Liver (tissue), 9 donors: ENCODE measurements around the gene CPSF6. TPM values are rescaled to one million over a fixed set of nuclear protein-coding genes. Genes with fewer than 3 reads are reported as not detected.

Experiments
- DNase-seq: peaks from one replicate; pipeline ENCODE4 v3.0.0-alpha.2; 2017; ENCODE audit warnings: low spot score
- H3K27ac ChIP-seq, 2 donors: one replicate each; pipeline ENCODE4 v1.7.0; 2013; ENCODE audit warnings: inconsistent platforms in 2 of 2, low read length in 2 of 2, control low read depth in 1 of 2, low read depth in 1 of 2, mild to moderate bottlenecking in 1 of 2
- H3K27me3 ChIP-seq, 4 donors: one replicate each; pipeline versions ENCODE4 v1.6.1 to v1.7.0; 2013; ENCODE audit warnings: low read length in 3 of 4, inconsistent platforms in 1 of 4, mild to moderate bottlenecking in 1 of 4, moderate library complexity in 1 of 4; ENCODE audit not compliant: control insufficient read depth in 4 of 4, insufficient read depth in 4 of 4
- H3K36me3 ChIP-seq, 4 donors: one replicate each; pipeline versions ENCODE4 v1.6.1 to v1.7.0; 2013; ENCODE audit warnings: low read length in 3 of 4, mild to moderate bottlenecking in 3 of 4, low read depth in 1 of 4, moderate library complexity in 1 of 4; ENCODE audit not compliant: control insufficient read depth in 4 of 4, insufficient read depth in 3 of 4
- H3K4me1 ChIP-seq, 4 donors: one replicate each; pipeline versions ENCODE4 v1.6.1 to v1.7.0; 2013; ENCODE audit warnings: low read length in 3 of 4, mild to moderate bottlenecking in 3 of 4, moderate library complexity in 1 of 4; ENCODE audit not compliant: control insufficient read depth in 4 of 4, insufficient read depth in 4 of 4
- H3K4me3 ChIP-seq, 3 donors: one replicate each; pipeline versions ENCODE4 v1.6.1 to v1.7.0; 2013; ENCODE audit warnings: low read length in 3 of 3, control low read depth in 1 of 3, low read depth in 1 of 3, mild to moderate bottlenecking in 1 of 3
- H3K9ac ChIP-seq, 2 donors: one replicate each; pipeline ENCODE4 v1.7.0; 2013; ENCODE audit warnings: low read length in 2 of 2, mild to moderate bottlenecking in 2 of 2, moderate library complexity in 2 of 2, control low read depth in 1 of 2, low read depth in 1 of 2
- H3K9me3 ChIP-seq, 4 donors: one replicate each; pipeline versions ENCODE4 v1.6.1 to v1.7.0; 2013; ENCODE audit warnings: low read length in 3 of 4; ENCODE audit not compliant: control insufficient read depth in 4 of 4
- EGR1 ChIP-seq, 2 donors: IDR thresholded peaks; 2 replicates each; pipeline ENCODE4 v1.6.1; 2016 to 2018; ENCODE audit warnings: antibody characterized with exemption in 2 of 2, low read depth in 2 of 2
- FOXA2 ChIP-seq: IDR thresholded peaks from 2 replicates; pipeline ENCODE4 v1.6.1; 2016; ENCODE audit warnings: antibody characterized with exemption
- GABPA ChIP-seq, 2 donors: IDR thresholded peaks in 1 of 2; conservative IDR thresholded peaks in 1 of 2; 2 replicates each; pipeline ENCODE4 v1.6.1; 2016; ENCODE audit warnings: antibody characterized with exemption in 2 of 2, mild to moderate bottlenecking in 1 of 2, moderate library complexity in 1 of 2
- HNF4A ChIP-seq, 2 donors: conservative IDR thresholded peaks; 2 replicates each; pipeline ENCODE4 v1.6.1; 2016; ENCODE audit warnings: antibody characterized with exemption in 2 of 2, mild to moderate bottlenecking in 2 of 2
- HNF4G ChIP-seq: IDR thresholded peaks from 2 replicates; pipeline ENCODE4 v1.6.1; 2016; ENCODE audit warnings: antibody characterized with exemption
- JUND ChIP-seq, 2 donors: IDR thresholded peaks; 2 replicates each; pipeline ENCODE4 v1.6.1; 2016; ENCODE audit warnings: antibody characterized with exemption in 2 of 2
- NR2F2 ChIP-seq: IDR thresholded peaks from 2 replicates; pipeline ENCODE4 v1.6.1; 2016; ENCODE audit warnings: antibody characterized with exemption
- RAD21 ChIP-seq, 2 donors: IDR thresholded peaks; 2 replicates each; pipeline ENCODE4 v1.6.1; 2016; ENCODE audit warnings: antibody characterized with exemption in 2 of 2, mild to moderate bottlenecking in 2 of 2
- RXRA ChIP-seq, 2 donors: IDR thresholded peaks; 2 replicates each; pipeline ENCODE4 v1.6.1; 2017 to 2018; ENCODE audit warnings: antibody characterized with exemption in 2 of 2, mild to moderate bottlenecking in 1 of 2
- SP1 ChIP-seq: IDR thresholded peaks from 2 replicates; pipeline ENCODE4 v1.6.1; 2018; ENCODE audit warnings: antibody characterized with exemption, mild to moderate bottlenecking
- TAF1 ChIP-seq: conservative IDR thresholded peaks from 2 replicates; pipeline ENCODE4 v1.6.1; 2016; ENCODE audit warnings: antibody characterized with exemption, mild to moderate bottlenecking
- WGBS: extraction: QIAGEN DNeasy Blood & Tissue Kit; methylation state at CpG from one replicate; pipeline ENCODE4 v1.1.7; 2013; 5-methylcytosine and 5-hydroxymethylcytosine counted together
- polyA plus RNA-seq, 2 donors: library from polyadenylated mRNA; stranded (reverse) in 1 of 2; unstranded in 1 of 2; fragments of 200-250 nt in 1 of 2; fragments of >200 nt in 1 of 2; fragmentation: Nextera tagmentation in 1 of 2; extraction: Ambion mirVana in 1 of 2; gene quantifications; one replicate each; pipeline versions ENCODE4 v1.2.1 to v1.2.3, GENCODE V29; 2013 to 2015
- total RNA-seq, 2 donors: library from RNA; depleted of rRNA; stranded (reverse); fragments of >200 nt; gene quantifications; one replicate each; pipeline ENCODE4 v1.2.3, GENCODE V29; 2014
- TF ChIP-seq, protein P1 (sequence below): IDR thresholded peaks from 2 replicates; pipeline ENCODE4 v1.6.1; 2016; ENCODE audit warnings: antibody characterized with exemption, mild to moderate bottlenecking
- TF ChIP-seq, protein P2 (sequence below): IDR thresholded peaks from 2 replicates; pipeline ENCODE4 v1.6.1; 2016; ENCODE audit warnings: antibody characterized with exemption
- TF ChIP-seq, protein P3 (sequence below): IDR thresholded peaks from 2 replicates; pipeline ENCODE4 v1.6.1; 2016; ENCODE audit warnings: antibody characterized with exemption
- donor health status: healthy.
- donor health status: healthy.
- donor health status: healthy.
- donor health status: healthy.
- donor health status: healthy.

Gene CPSF6
- total and polyA plus RNA-seq, 4 donors: 10.8 to 21.1 (median 17.4) TPM

DNA sequence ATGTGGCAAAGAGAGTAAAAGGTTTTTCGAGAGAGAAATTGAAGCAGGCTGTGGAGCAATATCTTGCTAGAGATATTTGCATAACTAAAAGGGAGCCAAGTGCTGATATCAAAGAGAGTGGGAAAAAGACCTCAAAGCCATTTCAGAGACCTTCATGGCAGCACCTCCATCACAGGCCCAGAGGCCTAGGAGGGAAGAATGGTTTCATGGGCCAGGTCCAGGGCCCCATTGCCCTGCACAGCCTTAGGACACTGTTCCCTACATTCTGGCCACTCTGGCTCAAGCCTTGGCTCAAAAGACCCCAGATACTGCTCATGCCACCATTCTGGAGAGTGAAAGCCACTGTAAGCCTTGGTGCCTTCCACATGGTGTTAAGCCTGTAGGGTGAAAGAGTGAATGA is 58.8 kb downstream of the CPSF6 start:
- no peaks in the 10 kb centered on the region for H3K4me1 ChIP-seq
- no peaks in the 10 kb centered on the region for H3K36me3 ChIP-seq
- 96% methylated on average over 1 of the region's 1 CpG for WGBS
- no peaks in the 10 kb centered on the region for H3K9me3 ChIP-seq
- H3K9ac ChIP-seq: no peak overlapping the region
- H3K27me3 ChIP-seq: no peaks in the 10 kb centered on the region
- H3K27ac ChIP-seq: no peak overlapping the region
- no peak for TF ChIP-seq HNF4G
- TF ChIP-seq RXRA (IDR thresholded peaks at IDR 0.05): no peak
- no peak for TF ChIP-seq GABPA (IDR thresholded peaks at IDR 0.05 in 1 of 2, conservative IDR thresholded peaks at IDR 0.05 in 1 of 2)
- no peak for TF ChIP-seq HNF4A (conservative IDR thresholded peaks at IDR 0.05)
- TF ChIP-seq FOXA2: no peak
- no peak for TF ChIP-seq NR2F2
- no peak for TF ChIP-seq EGR1 (IDR thresholded peaks at IDR 0.05; ENCODE audit: low read depth in 2 of 2)
- TF ChIP-seq, protein P1, sequence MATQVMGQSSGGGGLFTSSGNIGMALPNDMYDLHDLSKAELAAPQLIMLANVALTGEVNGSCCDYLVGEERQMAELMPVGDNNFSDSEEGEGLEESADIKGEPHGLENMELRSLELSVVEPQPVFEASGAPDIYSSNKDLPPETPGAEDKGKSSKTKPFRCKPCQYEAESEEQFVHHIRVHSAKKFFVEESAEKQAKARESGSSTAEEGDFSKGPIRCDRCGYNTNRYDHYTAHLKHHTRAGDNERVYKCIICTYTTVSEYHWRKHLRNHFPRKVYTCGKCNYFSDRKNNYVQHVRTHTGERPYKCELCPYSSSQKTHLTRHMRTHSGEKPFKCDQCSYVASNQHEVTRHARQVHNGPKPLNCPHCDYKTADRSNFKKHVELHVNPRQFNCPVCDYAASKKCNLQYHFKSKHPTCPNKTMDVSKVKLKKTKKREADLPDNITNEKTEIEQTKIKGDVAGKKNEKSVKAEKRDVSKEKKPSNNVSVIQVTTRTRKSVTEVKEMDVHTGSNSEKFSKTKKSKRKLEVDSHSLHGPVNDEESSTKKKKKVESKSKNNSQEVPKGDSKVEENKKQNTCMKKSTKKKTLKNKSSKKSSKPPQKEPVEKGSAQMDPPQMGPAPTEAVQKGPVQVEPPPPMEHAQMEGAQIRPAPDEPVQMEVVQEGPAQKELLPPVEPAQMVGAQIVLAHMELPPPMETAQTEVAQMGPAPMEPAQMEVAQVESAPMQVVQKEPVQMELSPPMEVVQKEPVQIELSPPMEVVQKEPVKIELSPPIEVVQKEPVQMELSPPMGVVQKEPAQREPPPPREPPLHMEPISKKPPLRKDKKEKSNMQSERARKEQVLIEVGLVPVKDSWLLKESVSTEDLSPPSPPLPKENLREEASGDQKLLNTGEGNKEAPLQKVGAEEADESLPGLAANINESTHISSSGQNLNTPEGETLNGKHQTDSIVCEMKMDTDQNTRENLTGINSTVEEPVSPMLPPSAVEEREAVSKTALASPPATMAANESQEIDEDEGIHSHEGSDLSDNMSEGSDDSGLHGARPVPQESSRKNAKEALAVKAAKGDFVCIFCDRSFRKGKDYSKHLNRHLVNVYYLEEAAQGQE: no peak
- TF ChIP-seq, protein P2, sequence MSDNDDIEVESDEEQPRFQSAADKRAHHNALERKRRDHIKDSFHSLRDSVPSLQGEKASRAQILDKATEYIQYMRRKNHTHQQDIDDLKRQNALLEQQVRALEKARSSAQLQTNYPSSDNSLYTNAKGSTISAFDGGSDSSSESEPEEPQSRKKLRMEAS: no peak
- TF ChIP-seq SP1: no peak
- TF ChIP-seq JUND (IDR thresholded peaks at IDR 0.05): no peak
- TF ChIP-seq TAF1: no peak
- no peak overlapping the region for H3K4me3 ChIP-seq
- DNase-seq: no peak

DNA sequence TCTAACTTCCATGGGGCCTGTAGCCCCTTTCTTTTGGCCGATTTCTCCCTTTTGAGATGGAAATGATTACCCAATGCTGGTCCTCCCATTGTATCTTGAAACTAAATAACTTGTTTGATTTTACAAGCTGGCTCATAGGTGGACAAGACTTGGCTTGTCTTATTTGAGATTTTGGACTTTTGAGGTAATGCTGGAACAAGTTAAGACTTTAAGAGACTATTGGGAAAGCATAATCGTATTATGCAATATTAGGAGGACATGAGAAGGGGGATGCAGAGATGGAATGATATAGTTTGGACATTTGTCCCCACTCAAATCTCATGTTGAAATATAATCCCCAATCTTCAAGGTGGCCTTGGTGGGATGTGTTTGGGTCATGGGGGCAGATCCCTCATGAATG is 59.6 kb downstream of the CPSF6 start:
- no peaks in the 10 kb centered on the region for H3K36me3 ChIP-seq
- WGBS: 88% methylated on average over 2 of the region's 2 CpGs
- no peak overlapping the region for H3K9ac ChIP-seq
- no peak for DNase-seq
- H3K4me3 ChIP-seq: no peak overlapping the region
- no peaks in the 10 kb centered on the region for H3K4me1 ChIP-seq
- no peaks in the 10 kb centered on the region for H3K9me3 ChIP-seq
- no peak overlapping the region for H3K27ac ChIP-seq
- H3K27me3 ChIP-seq: no peaks in the 10 kb centered on the region
- TF ChIP-seq JUND (IDR thresholded peaks at IDR 0.05) (no peak), GABPA (IDR thresholded peaks at IDR 0.05 in 1 of 2, conservative IDR thresholded peaks at IDR 0.05 in 1 of 2) (no peak), NR2F2 (no peak), RAD21 (IDR thresholded peaks at IDR 0.05) (no peak), TAF1 (no peak)
- TF ChIP-seq, protein P3, sequence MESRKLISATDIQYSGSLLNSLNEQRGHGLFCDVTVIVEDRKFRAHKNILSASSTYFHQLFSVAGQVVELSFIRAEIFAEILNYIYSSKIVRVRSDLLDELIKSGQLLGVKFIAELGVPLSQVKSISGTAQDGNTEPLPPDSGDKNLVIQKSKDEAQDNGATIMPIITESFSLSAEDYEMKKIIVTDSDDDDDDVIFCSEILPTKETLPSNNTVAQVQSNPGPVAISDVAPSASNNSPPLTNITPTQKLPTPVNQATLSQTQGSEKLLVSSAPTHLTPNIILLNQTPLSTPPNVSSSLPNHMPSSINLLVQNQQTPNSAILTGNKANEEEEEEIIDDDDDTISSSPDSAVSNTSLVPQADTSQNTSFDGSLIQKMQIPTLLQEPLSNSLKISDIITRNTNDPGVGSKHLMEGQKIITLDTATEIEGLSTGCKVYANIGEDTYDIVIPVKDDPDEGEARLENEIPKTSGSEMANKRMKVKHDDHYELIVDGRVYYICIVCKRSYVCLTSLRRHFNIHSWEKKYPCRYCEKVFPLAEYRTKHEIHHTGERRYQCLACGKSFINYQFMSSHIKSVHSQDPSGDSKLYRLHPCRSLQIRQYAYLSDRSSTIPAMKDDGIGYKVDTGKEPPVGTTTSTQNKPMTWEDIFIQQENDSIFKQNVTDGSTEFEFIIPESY: no peak
- TF ChIP-seq, protein P1: no peak
- TF ChIP-seq, protein P2: no peak
